ENCODE measurements around the gene DTYMK. TPM values are rescaled to one million over a fixed set of nuclear protein-coding genes. Genes with fewer than 3 reads are reported as not detected.

The DTYMK gene
- total RNA-seq, 2 donors from 2014 or later: 13.4 to 23.7 TPM

- DNase-seq (peak in 1 of 2 donors; percentile 59), ATAC-seq (peak; percentile 52)
- intact Hi-C loops (cut with DNase I, micrococcal nuclease): no loop called here
Observed at GRCh38 chr2:241636182-241637017, 50.2 kb downstream of the DTYMK start.

DNA sequence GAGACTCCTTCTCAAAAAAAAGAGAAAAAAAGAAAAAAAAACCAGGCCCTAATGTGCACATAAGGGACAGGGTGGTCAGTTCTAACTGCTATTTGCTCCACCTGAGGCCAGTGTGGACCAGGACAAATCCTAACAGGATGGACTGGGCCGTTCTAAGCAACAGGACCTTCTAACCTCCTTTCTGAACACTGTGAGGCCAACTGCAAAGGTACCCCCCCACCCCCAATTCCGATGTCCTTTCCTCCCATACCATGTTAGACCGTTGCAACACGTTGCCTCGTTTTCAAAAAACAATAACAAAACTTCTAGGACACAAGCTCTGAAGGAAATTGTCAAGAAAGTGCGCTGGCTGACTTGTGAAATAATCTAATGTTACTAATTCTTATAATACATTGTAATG is 50.9 kb downstream of the DTYMK start:
- ATAC-seq (no peak), DNase-seq (no peak)
- intact Hi-C loops (cut with DNase I, micrococcal nuclease): no loop called here

- ATAC-seq (no peak), DNase-seq (no peak)
- intact Hi-C loops (cut with DNase I, micrococcal nuclease): no loop called here
Observed at GRCh38 chr2:241633561-241633960, 53.1 kb downstream of the DTYMK start.

GRCh38 chr2:241632478-241633325 is 53.9 kb downstream of the DTYMK start:
- DNase-seq (no peak), ATAC-seq (no peak)
- intact Hi-C loops (cut with DNase I, micrococcal nuclease): no loop called here

DNA sequence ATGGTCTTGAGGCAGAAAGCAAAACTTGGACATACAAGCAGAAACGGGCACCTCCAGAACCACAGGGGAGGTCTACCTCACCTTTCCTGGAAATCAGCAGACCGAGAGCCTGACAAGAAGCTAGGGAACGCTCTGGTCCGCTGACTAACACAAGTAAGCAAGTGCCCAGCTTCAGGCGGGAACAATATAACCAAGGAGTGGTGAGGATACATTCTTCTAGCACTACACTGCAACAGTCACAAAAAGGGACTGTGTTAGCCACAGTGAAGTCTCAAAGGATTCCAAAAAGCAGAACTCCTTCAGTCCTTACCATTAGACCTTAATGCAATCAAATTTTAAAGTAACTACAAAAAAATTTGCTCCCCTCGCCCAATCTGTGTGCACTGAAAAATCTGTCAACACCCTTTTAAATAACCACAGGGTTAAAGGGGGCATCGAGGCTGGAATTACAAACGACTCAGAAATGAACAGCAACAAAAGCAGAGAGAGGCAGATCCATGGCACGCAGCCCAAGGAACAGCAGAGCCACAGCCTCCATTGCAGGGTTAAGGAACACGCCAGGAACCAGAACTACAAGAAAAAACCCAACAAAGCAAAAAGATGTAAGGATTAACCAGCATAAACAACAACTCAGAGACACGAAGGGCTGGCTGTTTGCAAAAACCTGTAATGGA is 56.7 kb downstream of the DTYMK start:
- intact Hi-C loops (cut with DNase I, micrococcal nuclease): no loop called here
- no peak for ATAC-seq
- DNase-seq: no peak

- DNase-seq (no peak), ATAC-seq (no peak)
- intact Hi-C loops (cut with DNase I, micrococcal nuclease): no loop called here
Observed at GRCh38 chr2:241627675-241628074, 58.9 kb downstream of the DTYMK start.

Other genes with a start within 250 kb of the DTYMK start
- gene STK25, start 178.2 kb downstream of the DTYMK start, total RNA-seq: 100 to 1,000 TPM; 118 to 119 TPM
- 10 to 100 TPM; 10.3 to 14.2 TPM for gene BOK, start 128.1 kb downstream of the DTYMK start, total RNA-seq
- gene THAP4, start 49.7 kb downstream of the DTYMK start, total RNA-seq: 10 to 100 TPM; 86.0 to 86.7 TPM
- 10 to 100 TPM; 90.0 to 95.9 TPM for gene ATG4B, start 49.1 kb downstream of the DTYMK start, total RNA-seq
- 10 to 100 TPM; 26.7 to 27.6 TPM for gene ING5, start 15.2 kb upstream of the DTYMK start, total RNA-seq
- 10 to 100 TPM; 72.8 to 75.3 TPM for gene D2HGDH, start 47.8 kb upstream of the DTYMK start, total RNA-seq
- gene GAL3ST2, start 90.0 kb upstream of the DTYMK start, total RNA-seq: 10 to 100 TPM; 50.8 to 69.8 TPM
- 100 to 1,000 TPM in 1 of 2 donors, 10 to 100 TPM in 1; 32.3 to 124 TPM for gene NEU4, start 122.4 kb upstream of the DTYMK start, total RNA-seq
- gene PDCD1, start 172.1 kb upstream of the DTYMK start, total RNA-seq: under 1 TPM in 1 of 2 donors, not detected in 1; 0.36 TPM
- gene RTP5, start 182.9 kb upstream of the DTYMK start, total RNA-seq: not detected

All from left colon (tissue), 2 donors.